Heart left ventricle (tissue), 16 donors: Measurements from ENCODE around the gene TJP1. TPM values are rescaled to one million over a fixed set of nuclear protein-coding genes. Genes with fewer than 3 reads are reported as not detected.

Experiments used
- ATAC-seq, 4 donors: fragments of 200-7000 bp; cut with Tn5 transposase; one replicate each; pipeline ENCODE4 v1.9.1; 2020 to 2022; ENCODE audit warnings: moderate library complexity in 4 of 4, mild to moderate bottlenecking in 3 of 4, moderate number of reproducible peaks in 1 of 4
- DNase-seq, 5 donors: peaks; one replicate each; pipeline ENCODE4 v3.0.0-alpha.2; 2020
- H3K27ac ChIP-seq, 12 donors: fragments of 200-600 bp; sonication (generic) in 4 of 12; one replicate each; pipeline versions ENCODE4 v1.5.0 to v1.8.0; 2016 to 2022; ENCODE audit warnings: mild to moderate bottlenecking in 2 of 12
- H3K27me3 ChIP-seq, 9 donors: fragments of 200-600 bp; sonication (generic) in 2 of 9; one replicate each; pipeline versions ENCODE4 v1.5.1 to v1.8.0; 2016 to 2022; ENCODE audit warnings: mild to moderate bottlenecking in 3 of 9
- H3K36me3 ChIP-seq, 9 donors: fragments of 200-600 bp; sonication (generic) in 2 of 9; one replicate each; pipeline versions ENCODE4 v1.5.0 to v1.8.0; 2018 to 2022; ENCODE audit warnings: mild to moderate bottlenecking in 2 of 9
- H3K4me1 ChIP-seq, 12 donors: fragments of 200-600 bp; sonication (generic) in 4 of 12; one replicate each; pipeline versions ENCODE4 v1.5.0 to v1.8.0; 2016 to 2022; ENCODE audit warnings: mild to moderate bottlenecking in 3 of 12
- H3K4me3 ChIP-seq, 12 donors: fragments of 200-600 bp; sonication (generic) in 4 of 12; one replicate each; pipeline versions ENCODE4 v1.5.0 to v1.8.0; 2017 to 2022; ENCODE audit warnings: mild to moderate bottlenecking in 9 of 12, moderate library complexity in 4 of 12
- H3K9me3 ChIP-seq, 12 donors: fragments of 200-600 bp; sonication (generic) in 4 of 12; one replicate each; pipeline versions ENCODE4 v1.5.0 to v1.8.0; 2016 to 2022; ENCODE audit warnings: mild to moderate bottlenecking in 1 of 12
- POLR2A ChIP-seq, 2 donors: fragments of 450-650 bp; IDR thresholded peaks; one replicate each; pipeline ENCODE4 v1.6.1; 2017; ENCODE audit warnings: antibody characterized with exemption in 2 of 2, mild to moderate bottlenecking in 2 of 2, moderate library complexity in 2 of 2
- WGBS, 4 donors: extraction: QIAGEN DNeasy Blood & Tissue Kit in 2 of 4; methylation state at CpG; one replicate each; pipeline versions ENCODE4 v1.1.5 to v1.1.7; 2013 to 2018; 5-methylcytosine and 5-hydroxymethylcytosine counted together
- intact Hi-C, 10 donors: fragments of 100-400 bp; cut with DNase I; formaldehyde crosslinking; loops; one replicate each; pipeline versions ENCODE4 v1.11.1 to v1.14.2; 2022
- polyA plus RNA-seq, 2 donors: library from polyadenylated mRNA; stranded (reverse); fragments of 200-250 nt; gene quantifications; one replicate each; pipeline ENCODE4 v1.2.3, GENCODE V29; 2013
- total RNA-seq, 9 donors: library from RNA; depleted of rRNA in 2 of 9; stranded (reverse); fragments of >200 nt in 2 of 9; fragmentation: NEBNext Ultra II Directional in 3 of 9; extraction: Animal tissue kit (Norgen Biotek cat#: 25700) in 3 of 9; gene quantifications; one replicate each; pipeline versions ENCODE4 v1.1.0 to v1.2.4, GENCODE V29; 2016 to 2023
- TF ChIP-seq, protein P1 (sequence below), 12 donors: fragments of 200-600 bp; sonication (generic) in 4 of 12; IDR thresholded peaks; one replicate each; pipeline versions ENCODE4 v1.5.0 to v1.8.0; 2018 to 2022; ENCODE audit warnings: antibody characterized with exemption in 12 of 12, mild to moderate bottlenecking in 5 of 12
- donor health status: ischemic (EF 13 %, LVEDD 7.1; RV severe dilation, severe dysfunction).
- donor health status: healthy with polysubstance abuse.
- donor health status: DM: no; HTN: yes; CAD: no.
- donor health status: DM: no; HTN: no; CAD: no.
- donor health status: ischemic (EF 25% LVEDD 6.9; RV normal size, moderate dysfunction).
- donor health status: ischemic (EF 25% LVEDD 5.7; RV mildly dilated, moderate dysfunction).
- donor health status: healthy.
- donor health status: DM: yes; HTN: yes; CAD: no.
- donor health status: ischemic (EF 35%, LVEDD 5.7; RV mildly dilated, moderate dysfunction).
- donor health status: nonischemic (EF 11% LVEDD 7.7; RV severe dilation, severe dysfunction).
- donor health status: DM: yes; HTN: yes; CAD: no.
- donor health status: PGD.
- donor health status: ischemic (EF 29% LVEDD 5.4; RV normal size, mild dysfunction).
- donor health status: nonischemic (EF 23%, LVEDD 6.1; RV moderate dilation, normal function).

TJP1 gene
- total and polyA plus RNA-seq, 11 donors = 26.8 to 159 (median 105) TPM

DNA sequence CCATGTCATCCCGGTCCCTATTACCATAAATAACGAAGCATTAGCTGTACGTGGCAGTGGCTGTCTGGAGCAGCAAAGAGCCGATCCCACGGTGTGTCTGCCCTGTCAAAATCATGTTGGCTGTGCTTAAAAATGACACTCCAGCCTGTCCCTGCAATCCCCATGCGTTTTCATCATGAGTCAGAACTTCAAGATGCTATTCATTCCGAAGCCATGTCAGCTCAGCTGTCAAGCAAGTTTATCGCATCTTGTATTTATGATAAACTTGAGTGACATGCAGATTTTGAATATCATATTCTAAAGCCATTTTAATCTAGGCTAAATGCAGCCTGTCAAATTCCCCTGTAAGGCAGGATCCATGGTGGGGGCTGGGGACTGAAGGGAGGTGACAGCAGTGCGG lies 152.4 kb downstream of the TJP1 start:
- no peak for ATAC-seq
- Histone ChIP-seq H3K4me3 (no peak overlapping the region), H3K4me1 (peaks cover 0 to 9% (median 0%) of the 10 kb centered on the region in 12 donors), H3K27ac (no peak overlapping the region), H3K36me3 (no peaks in the 10 kb centered on the region), H3K27me3 (peaks cover 0 to 5% (median 0%) of the 10 kb centered on the region in 9 donors), H3K9me3 (no peaks in the 10 kb centered on the region)
- intact Hi-C loops = loop anchor here in 9 of 10 donors (2.0 to 10.0 kb wide), 12 partner anchors 47 to 405 kb away; no protein-coding TSS in a partner anchor
- 62 to 68% (median 67%) methylated on average over 9 of the region's 9 CpGs for WGBS, 4 donors
- no peak for TF ChIP-seq POLR2A (IDR thresholded peaks at IDR 0.05)
- DNase-seq = no peak

GRCh38 chr15:29668120-29668602 lies 154.1 kb downstream of the TJP1 start:
- DNase-seq = peak; percentile 55 to 73 (median 71)
- no peaks in the 10 kb centered on the region for H3K9me3 ChIP-seq

GRCh38 chr15:29666241-29666640 lies 156.0 kb downstream of the TJP1 start:
- TF ChIP-seq POLR2A (IDR thresholded peaks at IDR 0.05) = no peak
- TF ChIP-seq, protein P1, sequence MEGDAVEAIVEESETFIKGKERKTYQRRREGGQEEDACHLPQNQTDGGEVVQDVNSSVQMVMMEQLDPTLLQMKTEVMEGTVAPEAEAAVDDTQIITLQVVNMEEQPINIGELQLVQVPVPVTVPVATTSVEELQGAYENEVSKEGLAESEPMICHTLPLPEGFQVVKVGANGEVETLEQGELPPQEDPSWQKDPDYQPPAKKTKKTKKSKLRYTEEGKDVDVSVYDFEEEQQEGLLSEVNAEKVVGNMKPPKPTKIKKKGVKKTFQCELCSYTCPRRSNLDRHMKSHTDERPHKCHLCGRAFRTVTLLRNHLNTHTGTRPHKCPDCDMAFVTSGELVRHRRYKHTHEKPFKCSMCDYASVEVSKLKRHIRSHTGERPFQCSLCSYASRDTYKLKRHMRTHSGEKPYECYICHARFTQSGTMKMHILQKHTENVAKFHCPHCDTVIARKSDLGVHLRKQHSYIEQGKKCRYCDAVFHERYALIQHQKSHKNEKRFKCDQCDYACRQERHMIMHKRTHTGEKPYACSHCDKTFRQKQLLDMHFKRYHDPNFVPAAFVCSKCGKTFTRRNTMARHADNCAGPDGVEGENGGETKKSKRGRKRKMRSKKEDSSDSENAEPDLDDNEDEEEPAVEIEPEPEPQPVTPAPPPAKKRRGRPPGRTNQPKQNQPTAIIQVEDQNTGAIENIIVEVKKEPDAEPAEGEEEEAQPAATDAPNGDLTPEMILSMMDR (IDR thresholded peaks at IDR 0.05) = no peak
- Histone ChIP-seq H3K27me3 (peaks cover 0 to 7% (median 0%) of the 10 kb centered on the region in 9 donors), H3K4me3 (no peak overlapping the region), H3K4me1 (no peaks in the 10 kb centered on the region), H3K36me3 (no peaks in the 10 kb centered on the region), H3K9me3 (no peaks in the 10 kb centered on the region), H3K27ac (no peak overlapping the region)
- intact Hi-C loops = loop anchor here in 9 of 10 donors (5.0 to 10.0 kb wide), 9 partner anchors 51 to 409 kb away; no protein-coding TSS in a partner anchor
- 91 to 94% (median 93%) methylated on average over 3 of the region's 3 CpGs for WGBS, 4 donors
- DNase-seq (no peak), ATAC-seq (no peak)

More at GRCh38 chr15:29668120-29668602, 154.1 kb downstream of the TJP1 start:
- H3K4me3 ChIP-seq = no peak overlapping the region
- intact Hi-C loops = loop anchor here (1.0 to 10.0 kb wide), 13 partner anchors 49 to 407 kb away; no protein-coding TSS in a partner anchor
- WGBS, 4 donors = 38 to 45% (median 39%) methylated on average over 15 of the region's 15 CpGs
- ATAC-seq = peak; percentile 80 to 95 (median 92)
- no peaks in the 10 kb centered on the region for H3K36me3 ChIP-seq
- H3K27me3 ChIP-seq = peaks cover 0 to 3% (median 0%) of the 10 kb centered on the region in 9 donors
- no peak for TF ChIP-seq POLR2A (IDR thresholded peaks at IDR 0.05)
- TF ChIP-seq, protein P1 (IDR thresholded peaks at IDR 0.05) = peak; percentile 56 to 89 (median 80)
- H3K27ac ChIP-seq = no peak overlapping the region
- H3K4me1 ChIP-seq = no peaks in the 10 kb centered on the region

- no peak overlapping the region for H3K4me3 ChIP-seq
- no peaks in the 10 kb centered on the region for H3K4me1 ChIP-seq
- WGBS, 4 donors = 65 to 75% (median 69%) methylated on average over 13 of the region's 13 CpGs
- peaks cover 0 to 7% (median 0%) of the 10 kb centered on the region in 9 donors for H3K27me3 ChIP-seq
- H3K36me3 ChIP-seq = no peaks in the 10 kb centered on the region
- intact Hi-C loops = loop anchor here in 9 of 10 donors (5.0 to 10.0 kb wide), 9 partner anchors 52 to 409 kb away; no protein-coding TSS in a partner anchor
- DNase-seq (no peak), ATAC-seq (no peak)
- no peak for TF ChIP-seq POLR2A (IDR thresholded peaks at IDR 0.05)
- TF ChIP-seq, protein P1 (IDR thresholded peaks at IDR 0.05) = no peak
- no peak overlapping the region for H3K27ac ChIP-seq
- H3K9me3 ChIP-seq = no peaks in the 10 kb centered on the region
These were observed 156.7 kb downstream of the TJP1 start for GRCh38 chr15:29665444-29666003.
